GM12878 (cell line): ENCODE results near the gene MROH2B. TPM values are rescaled to one million over a fixed set of nuclear protein-coding genes. Genes with fewer than 3 reads are reported as not detected.

Experiments
- ATAC-seq: fragments of 200-7000 bp; cut with Tn5 transposase; 3 replicates; pipeline ENCODE4 v1.9.1; 2020; ENCODE audit warnings: mild to moderate bottlenecking, moderate library complexity
- BruUV-seq: library from RNA; stranded (reverse); fragments of 400-500 nt; replicated peaks from 2 replicates; lab custom pipeline; 2021; lab: Mats Ljungman, UMichigan
- CTCF ChIA-PET: fragments of 300-600 bp; sonication (Branson Sonifier 250); formaldehyde crosslinking; extraction: SDS; loops from one replicate; lab custom pipeline; 2021; ENCODE audit warnings: inconsistent platforms; lab: Yijun Ruan, JAX
- POLR2A ChIA-PET: fragments of 350-600 bp; formaldehyde crosslinking; extraction: SDS; loops from one replicate; lab custom pipeline; 2021; ENCODE audit warnings: inconsistent platforms; lab: Charles Lee
- RAD21 ChIA-PET: fragments of 300-600 bp; sonication (Branson Sonifier 250); formaldehyde crosslinking; loops from one replicate; lab custom pipeline; 2023; ENCODE audit warnings: antibody characterized with exemption; ENCODE audit not compliant: unreplicated experiment; lab: Charles Lee
- SMC1A ChIA-PET: fragments of 300-600 bp; sonication (Branson Sonifier 250); formaldehyde crosslinking; loops from one replicate; lab custom pipeline; 2023; ENCODE audit not compliant: unreplicated experiment, uncharacterized antibody; lab: Charles Lee
- DNase-seq: peaks from one replicate; pipeline ENCODE4 v3.0.0-alpha.2; 2011; ENCODE audit warnings: low read depth, low spot score
- FAIRE-seq: peaks from 3 replicates; lab custom pipeline; 2011; peaks lifted over from hg19 to GRCh38; lab: Jason Lieb, UNC
- H2AFZ ChIP-seq: 2 replicates; pipeline ENCODE4 v1.6.0; 2011; ENCODE audit warnings: low read depth, low read length, control low read depth; ENCODE audit not compliant: control insufficient read depth
- H3K27ac ChIP-seq: 2 replicates; pipeline ENCODE4 v1.5.1; 2011; ENCODE audit warnings: control low read depth; ENCODE audit not compliant: control insufficient read depth, insufficient read depth
- H3K27me3 ChIP-seq, 2 experiments: replicated peaks in 1 of 2; 2 replicates each; pipeline versions ENCODE4 v1.6.0 to v1.6.1; 2011; ENCODE audit warnings: low read length in 1 of 2; ENCODE audit not compliant: control insufficient read depth in 2 of 2, insufficient read depth in 2 of 2
- H3K36me3 ChIP-seq, 2 experiments: 2 replicates each; pipeline ENCODE4 v1.5.1; 2011; ENCODE audit warnings: low read length in 1 of 2; ENCODE audit not compliant: control insufficient read depth in 2 of 2, insufficient read depth in 2 of 2
- H3K4me1 ChIP-seq: 2 replicates; pipeline ENCODE4 v1.6.1; 2011; ENCODE audit warnings: mild to moderate bottlenecking, low read length, moderate library complexity, mixed read lengths; ENCODE audit not compliant: control insufficient read depth, insufficient read depth
- H3K4me2 ChIP-seq: 2 replicates; pipeline ENCODE4 v1.6.0; 2011; ENCODE audit warnings: control low read depth; ENCODE audit not compliant: control insufficient read depth, insufficient read depth
- H3K4me3 ChIP-seq: fragments of 200-600 bp; sonication (generic); 2 replicates; pipeline ENCODE4 v1.5.1; 2016
- H3K79me2 ChIP-seq: 2 replicates; pipeline ENCODE4 v1.6.0; 2011; ENCODE audit warnings: low read length; ENCODE audit not compliant: control insufficient read depth, insufficient read depth
- H3K9ac ChIP-seq: 2 replicates; pipeline ENCODE4 v1.8.0; 2011; ENCODE audit warnings: low read length, control low read depth, mixed read lengths; ENCODE audit not compliant: control insufficient read depth, insufficient read depth
- H3K9me3 ChIP-seq: replicated peaks from 3 replicates; pipeline ENCODE4 v1.5.1; 2011; ENCODE audit warnings: mild to moderate bottlenecking, low read length; ENCODE audit not compliant: control insufficient read depth, insufficient read depth
- H4K20me1 ChIP-seq: 2 replicates; pipeline ENCODE4 v1.6.0; 2011; ENCODE audit not compliant: control insufficient read depth, insufficient read depth
- IKZF2 ChIP-seq, 2 experiments: fragments of 450-650 bp; IDR thresholded peaks; 2 replicates each; pipeline ENCODE4 v1.6.1; 2017; ENCODE audit warnings: mild to moderate bottlenecking in 2 of 2, moderate library complexity in 2 of 2
- LARP7 ChIP-seq: fragments of 450-650 bp; IDR thresholded peaks from 2 replicates; pipeline ENCODE4 v1.6.1; 2017; ENCODE audit warnings: mild to moderate bottlenecking
- MXI1 ChIP-seq: fragments of 150-350 bp; IDR thresholded peaks from 2 replicates; pipeline ENCODE4 v1.6.1; 2011; ENCODE audit warnings: low read depth, mild to moderate bottlenecking, inconsistent platforms, low read length, improper control_type of control experiment
- MYB ChIP-seq: fragments of 150-350 bp; IDR thresholded peaks from 2 replicates; pipeline ENCODE4 v1.6.1; 2014; ENCODE audit warnings: mild to moderate bottlenecking, low read depth, low read length, borderline replicate concordance
- NFYA ChIP-seq: IDR thresholded peaks from 2 replicates; pipeline ENCODE4 v1.6.1; 2011; ENCODE audit warnings: low read depth, mild to moderate bottlenecking, low read length, improper control_type of control experiment, borderline replicate concordance
- NR2C2 ChIP-seq: IDR thresholded peaks from 2 replicates; pipeline ENCODE4 v1.6.1; 2011; ENCODE audit warnings: borderline replicate concordance, low read depth; ENCODE audit not compliant: control insufficient read depth, insufficient read length
- POLR2A ChIP-seq: IDR thresholded peaks from 2 replicates; pipeline ENCODE4 v1.6.1; 2011; ENCODE audit warnings: low read depth, mild to moderate bottlenecking, low read length
- POLR2AphosphoS2 ChIP-seq: IDR thresholded peaks from 2 replicates; pipeline ENCODE4 v1.6.1; 2011; ENCODE audit warnings: low read depth, mild to moderate bottlenecking, low read length, improper control_type of control experiment, moderate library complexity
- RFX5 ChIP-seq: IDR thresholded peaks from 2 replicates; pipeline ENCODE4 v1.6.1; 2011; ENCODE audit warnings: low read depth, low read length, improper control_type of control experiment
- RUNX3 ChIP-seq: IDR thresholded peaks from 2 replicates; pipeline ENCODE4 v1.6.1; 2012; ENCODE audit warnings: low read length, inconsistent platforms
- SIN3A ChIP-seq: IDR thresholded peaks from 2 replicates; pipeline ENCODE4 v1.6.1; 2012; ENCODE audit warnings: low read depth, low read length, improper control_type of control experiment
- SPI1 ChIP-seq: IDR thresholded peaks from 2 replicates; pipeline ENCODE4 v1.6.1; 2011; ENCODE audit warnings: low read depth, mild to moderate bottlenecking, low read length, moderate library complexity, borderline replicate concordance; ENCODE audit not compliant: insufficient read depth
- SUPT20H ChIP-seq: IDR thresholded peaks from 2 replicates; pipeline ENCODE4 v1.6.1; 2011; ENCODE audit warnings: low read depth, mild to moderate bottlenecking, low read length, moderate library complexity, borderline replicate concordance; ENCODE audit not compliant: control insufficient read depth
- WGBS: methylation state at CpG from one replicate; pipeline ENCODE4 v1.1.6; 2016; ENCODE audit warnings: low lambda C conversion rate; ENCODE audit not compliant: insufficient replicate concordance, insufficient coverage; ENCODE audit errors: missing lambda C conversion rate; 5-methylcytosine and 5-hydroxymethylcytosine counted together
- in situ Hi-C: fragments of 300-500 bp; cut with MboI; formaldehyde crosslinking; loops from 9 replicates; pipeline ENCODE4 v1.14.3; 2018; ENCODE audit warnings: mixed read lengths
- intact Hi-C: fragments of 100-400 bp; cut with micrococcal nuclease; formaldehyde crosslinking; loops from one replicate; pipeline ENCODE4 v1.14.2; 2022; ENCODE audit not compliant: unreplicated experiment
- polyA plus RNA-seq, 11 experiments: library from polyadenylated mRNA; depleted of rRNA in 4 of 11; unstranded in 6 of 11; stranded (reverse) in 5 of 11; fragments of >200 nt; fragmentation: Nextera tagmentation in 4 of 11; fragmentation: Illumina TruSeq in 1 of 11; extraction: Ambion mirVana in 4 of 11; extraction: Trizol in 1 of 11; gene quantifications; 1 replicate in 1 of 11; 2 replicates in 10 of 11; pipeline versions ENCODE4 v1.2.1 to v1.2.3, GENCODE V29; 2011 to 2016; ENCODE audit warnings: inconsistent platforms in 2 of 11, missing spikeins in 2 of 11, low read depth in 1 of 11
- total RNA-seq, 4 experiments: library from RNA; depleted of rRNA in 3 of 4; stranded (reverse); fragments of >200 nt in 3 of 4; fragmentation: Illumina TruSeq in 1 of 4; extraction: Trizol in 1 of 4; gene quantifications; 2 replicates each; pipeline versions ENCODE4 v1.2.1 to v1.2.3, GENCODE V29; 2013 to 2021
- TF ChIP-seq, protein P1 (sequence below): fragments of 450-650 bp; formaldehyde crosslinking; IDR thresholded peaks from 2 replicates; pipeline ENCODE4 v1.4.0; 2020; ENCODE audit warnings: mild to moderate bottlenecking, moderate library complexity
- TF ChIP-seq, protein P2 (sequence below): fragments of 450-650 bp; IDR thresholded peaks from 2 replicates; pipeline ENCODE4 v1.6.1; 2016; ENCODE audit warnings: mild to moderate bottlenecking, moderate library complexity, borderline replicate concordance
- TF ChIP-seq, protein P3 (sequence below): IDR thresholded peaks from 2 replicates; pipeline ENCODE4 v1.6.1; 2012; ENCODE audit warnings: low read length, inconsistent platforms

The MROH2B gene
- total and polyA plus RNA-seq, 10 of the 15 experiments (the other 5 are each of a cell fraction or from before 2014, with no cell fraction given): not detected

DNA sequence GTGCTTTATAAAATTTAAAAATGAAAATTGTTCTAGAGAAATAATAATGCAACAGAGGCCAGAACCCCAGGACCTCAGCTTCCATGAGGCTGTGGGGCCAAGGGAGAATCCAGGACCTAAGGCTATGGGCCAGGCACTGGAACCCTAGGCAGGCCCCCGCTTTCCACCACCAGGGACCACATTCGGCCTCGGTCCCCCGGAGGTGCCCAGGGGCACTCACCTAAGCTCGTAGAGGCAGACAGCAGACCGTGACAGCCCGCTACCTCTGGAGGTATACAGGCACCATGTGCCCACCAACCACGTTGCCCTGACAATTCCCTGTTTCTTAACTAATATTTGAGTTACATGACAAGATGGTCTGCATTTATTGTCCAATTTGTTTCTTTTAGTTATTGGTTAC, 49.5 kb upstream of the MROH2B start:
- in situ Hi-C loops: no loop called here
- ATAC-seq: no peak
- 50% methylated on average over 8 of the region's 8 CpGs for WGBS

More for the DNA sequence above, 49.5 kb upstream of the MROH2B start:
- TF ChIP-seq, protein P1, sequence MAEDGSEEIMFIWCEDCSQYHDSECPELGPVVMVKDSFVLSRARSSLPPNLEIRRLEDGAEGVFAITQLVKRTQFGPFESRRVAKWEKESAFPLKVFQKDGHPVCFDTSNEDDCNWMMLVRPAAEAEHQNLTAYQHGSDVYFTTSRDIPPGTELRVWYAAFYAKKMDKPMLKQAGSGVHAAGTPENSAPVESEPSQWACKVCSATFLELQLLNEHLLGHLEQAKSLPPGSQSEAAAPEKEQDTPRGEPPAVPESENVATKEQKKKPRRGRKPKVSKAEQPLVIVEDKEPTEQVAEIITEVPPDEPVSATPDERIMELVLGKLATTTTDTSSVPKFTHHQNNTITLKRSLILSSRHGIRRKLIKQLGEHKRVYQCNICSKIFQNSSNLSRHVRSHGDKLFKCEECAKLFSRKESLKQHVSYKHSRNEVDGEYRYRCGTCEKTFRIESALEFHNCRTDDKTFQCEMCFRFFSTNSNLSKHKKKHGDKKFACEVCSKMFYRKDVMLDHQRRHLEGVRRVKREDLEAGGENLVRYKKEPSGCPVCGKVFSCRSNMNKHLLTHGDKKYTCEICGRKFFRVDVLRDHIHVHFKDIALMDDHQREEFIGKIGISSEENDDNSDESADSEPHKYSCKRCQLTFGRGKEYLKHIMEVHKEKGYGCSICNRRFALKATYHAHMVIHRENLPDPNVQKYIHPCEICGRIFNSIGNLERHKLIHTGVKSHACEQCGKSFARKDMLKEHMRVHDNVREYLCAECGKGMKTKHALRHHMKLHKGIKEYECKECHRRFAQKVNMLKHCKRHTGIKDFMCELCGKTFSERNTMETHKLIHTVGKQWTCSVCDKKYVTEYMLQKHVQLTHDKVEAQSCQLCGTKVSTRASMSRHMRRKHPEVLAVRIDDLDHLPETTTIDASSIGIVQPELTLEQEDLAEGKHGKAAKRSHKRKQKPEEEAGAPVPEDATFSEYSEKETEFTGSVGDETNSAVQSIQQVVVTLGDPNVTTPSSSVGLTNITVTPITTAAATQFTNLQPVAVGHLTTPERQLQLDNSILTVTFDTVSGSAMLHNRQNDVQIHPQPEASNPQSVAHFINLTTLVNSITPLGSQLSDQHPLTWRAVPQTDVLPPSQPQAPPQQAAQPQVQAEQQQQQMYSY (CRISPR knock-in tag): no peak
- no peak for TF ChIP-seq LARP7
- no peak for TF ChIP-seq SPI1
- TF ChIP-seq, protein P2, sequence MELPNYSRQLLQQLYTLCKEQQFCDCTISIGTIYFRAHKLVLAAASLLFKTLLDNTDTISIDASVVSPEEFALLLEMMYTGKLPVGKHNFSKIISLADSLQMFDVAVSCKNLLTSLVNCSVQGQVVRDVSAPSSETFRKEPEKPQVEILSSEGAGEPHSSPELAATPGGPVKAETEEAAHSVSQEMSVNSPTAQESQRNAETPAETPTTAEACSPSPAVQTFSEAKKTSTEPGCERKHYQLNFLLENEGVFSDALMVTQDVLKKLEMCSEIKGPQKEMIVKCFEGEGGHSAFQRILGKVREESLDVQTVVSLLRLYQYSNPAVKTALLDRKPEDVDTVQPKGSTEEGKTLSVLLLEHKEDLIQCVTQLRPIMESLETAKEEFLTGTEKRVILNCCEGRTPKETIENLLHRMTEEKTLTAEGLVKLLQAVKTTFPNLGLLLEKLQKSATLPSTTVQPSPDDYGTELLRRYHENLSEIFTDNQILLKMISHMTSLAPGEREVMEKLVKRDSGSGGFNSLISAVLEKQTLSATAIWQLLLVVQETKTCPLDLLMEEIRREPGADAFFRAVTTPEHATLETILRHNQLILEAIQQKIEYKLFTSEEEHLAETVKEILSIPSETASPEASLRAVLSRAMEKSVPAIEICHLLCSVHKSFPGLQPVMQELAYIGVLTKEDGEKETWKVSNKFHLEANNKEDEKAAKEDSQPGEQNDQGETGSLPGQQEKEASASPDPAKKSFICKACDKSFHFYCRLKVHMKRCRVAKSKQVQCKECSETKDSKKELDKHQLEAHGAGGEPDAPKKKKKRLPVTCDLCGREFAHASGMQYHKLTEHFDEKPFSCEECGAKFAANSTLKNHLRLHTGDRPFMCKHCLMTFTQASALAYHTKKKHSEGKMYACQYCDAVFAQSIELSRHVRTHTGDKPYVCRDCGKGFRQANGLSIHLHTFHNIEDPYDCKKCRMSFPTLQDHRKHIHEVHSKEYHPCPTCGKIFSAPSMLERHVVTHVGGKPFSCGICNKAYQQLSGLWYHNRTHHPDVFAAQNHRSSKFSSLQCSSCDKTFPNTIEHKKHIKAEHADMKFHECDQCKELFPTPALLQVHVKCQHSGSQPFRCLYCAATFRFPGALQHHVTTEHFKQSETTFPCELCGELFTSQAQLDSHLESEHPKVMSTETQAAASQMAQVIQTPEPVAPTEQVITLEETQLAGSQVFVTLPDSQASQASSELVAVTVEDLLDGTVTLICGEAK: no peak
- TF ChIP-seq NFYA: no peak
- TF ChIP-seq RUNX3: no peak
- TF ChIP-seq, protein P3, sequence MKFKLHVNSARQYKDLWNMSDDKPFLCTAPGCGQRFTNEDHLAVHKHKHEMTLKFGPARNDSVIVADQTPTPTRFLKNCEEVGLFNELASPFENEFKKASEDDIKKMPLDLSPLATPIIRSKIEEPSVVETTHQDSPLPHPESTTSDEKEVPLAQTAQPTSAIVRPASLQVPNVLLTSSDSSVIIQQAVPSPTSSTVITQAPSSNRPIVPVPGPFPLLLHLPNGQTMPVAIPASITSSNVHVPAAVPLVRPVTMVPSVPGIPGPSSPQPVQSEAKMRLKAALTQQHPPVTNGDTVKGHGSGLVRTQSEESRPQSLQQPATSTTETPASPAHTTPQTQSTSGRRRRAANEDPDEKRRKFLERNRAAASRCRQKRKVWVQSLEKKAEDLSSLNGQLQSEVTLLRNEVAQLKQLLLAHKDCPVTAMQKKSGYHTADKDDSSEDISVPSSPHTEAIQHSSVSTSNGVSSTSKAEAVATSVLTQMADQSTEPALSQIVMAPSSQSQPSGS: no peak
- TF ChIP-seq POLR2AphosphoS2: no peak
- TF ChIP-seq RFX5: no peak
- no peak for TF ChIP-seq POLR2A
- TF ChIP-seq NR2C2: no peak
- no peak for TF ChIP-seq MXI1
- TF ChIP-seq SIN3A: no peak
- no peak for TF ChIP-seq MYB
- TF ChIP-seq IKZF2 (IDR thresholded peaks at IDR 0.05): no peak
- no peak for TF ChIP-seq SUPT20H
- no peak for FAIRE-seq
- no peaks in the 10 kb centered on the region for H3K79me2 ChIP-seq
- H3K36me3 ChIP-seq: no peaks in the 10 kb centered on the region
- no peaks in the 10 kb centered on the region for H3K4me1 ChIP-seq
- BruUV-seq: no TSS peak
- ChIA-PET CTCF (no interaction called here), SMC1A (no interaction called here), POLR2A (no interaction called here), RAD21 (no interaction called here)
- no peaks in the 10 kb centered on the region for H3K9me3 ChIP-seq
- DNase-seq: no peak
- no peak overlapping the region for H3K4me3 ChIP-seq
- H3K9ac ChIP-seq: no peak overlapping the region
- no peak overlapping the region for H3K27ac ChIP-seq
- H2AFZ ChIP-seq: no peak overlapping the region
- no peaks in the 10 kb centered on the region for H3K27me3 ChIP-seq
- no peak overlapping the region for H3K4me2 ChIP-seq
- intact Hi-C loops: no loop called here
- H4K20me1 ChIP-seq: no peaks in the 10 kb centered on the region
